SU-DHL-6 (cell line): ENCODE results near the gene TMEM86B.

Experiments used
- H2AFZ ChIP-seq: fragments of 200-600 bp; sonication (generic); 2 replicates; pipeline ENCODE4 v1.6.1; 2014; ENCODE audit warnings: low read depth, mild to moderate bottlenecking, moderate library complexity, mixed read lengths, antibody characterized with exemption, low read length; ENCODE audit not compliant: severe bottlenecking
- H3F3A ChIP-seq: fragments of 200-600 bp; shearing (Covaris generic); 2 replicates; pipeline ENCODE4 v1.6.0; 2016; ENCODE audit warnings: antibody characterized with exemption, mild to moderate bottlenecking; ENCODE audit not compliant: insufficient read depth
- H3K27ac ChIP-seq: fragments of 200-600 bp; sonication (generic); 2 replicates; pipeline ENCODE4 v1.5.1; 2016; ENCODE audit warnings: low read depth, mild to moderate bottlenecking, low read length, moderate library complexity, mixed read lengths
- H3K27me3 ChIP-seq: fragments of 200-600 bp; sonication (generic), shearing (Covaris generic); 2 replicates; pipeline ENCODE4 v1.6.0; 2014; ENCODE audit warnings: mild to moderate bottlenecking, low read length
- H3K36me3 ChIP-seq: fragments of 200-600 bp; sonication (generic); 2 replicates; pipeline ENCODE4 v1.6.1; 2014; ENCODE audit warnings: mild to moderate bottlenecking, low read length, mixed read lengths
- H3K4me2 ChIP-seq: fragments of 300-600, 200-600 bp; shearing (Covaris generic), sonication (generic); 2 replicates; pipeline ENCODE4 v1.6.0; 2014; ENCODE audit warnings: low read length, low read depth, mild to moderate bottlenecking; ENCODE audit not compliant: poor library complexity, severe bottlenecking
- H3K4me3 ChIP-seq: fragments of 200-600 bp; sonication (generic); 2 replicates; pipeline ENCODE4 v1.5.1; 2014; ENCODE audit warnings: antibody characterized with exemption, low read length, mild to moderate bottlenecking, mixed read lengths; ENCODE audit not compliant: insufficient read depth, poor library complexity, severe bottlenecking
- H3K79me2 ChIP-seq: fragments of 200-600 bp; sonication (generic); 2 replicates; pipeline ENCODE4 v1.6.1; 2014; ENCODE audit warnings: mild to moderate bottlenecking, low read length, moderate library complexity; ENCODE audit not compliant: insufficient read depth
- H3K9ac ChIP-seq: fragments of 200-600 bp; sonication (generic); 2 replicates; pipeline ENCODE4 v1.7.0; 2014; ENCODE audit warnings: mild to moderate bottlenecking, low read length
- H3K9me2 ChIP-seq: fragments of 200-600 bp; sonication (generic); replicated peaks from 2 replicates; pipeline ENCODE4 v1.6.1; 2014; ENCODE audit warnings: low read length; ENCODE audit not compliant: insufficient read depth
- H3K9me3 ChIP-seq: fragments of 200-600 bp; sonication (generic); 2 replicates; pipeline ENCODE4 v1.6.1; 2014; ENCODE audit warnings: low read length, mixed read lengths; ENCODE audit not compliant: insufficient read depth
- H4K20me1 ChIP-seq: fragments of 200-600 bp; sonication (generic); 2 replicates; pipeline ENCODE4 v1.6.1; 2014; ENCODE audit warnings: low read depth, mild to moderate bottlenecking, antibody characterized with exemption, low read length, moderate library complexity, mixed read lengths
- EZH2phosphoT487 ChIP-seq: fragments of 200-600 bp; sonication (generic), shearing (Covaris generic); conservative IDR thresholded peaks from 2 replicates; pipeline ENCODE4 v1.6.1; 2018; ENCODE audit warnings: mild to moderate bottlenecking, antibody characterized with exemption, low read length, moderate library complexity, mixed read lengths
- TF ChIP-seq, protein P1 (sequence below): fragments of 200-600 bp; sonication (generic); IDR thresholded peaks from one replicate; pipeline ENCODE4 v1.5.1; 2017; ENCODE audit warnings: antibody characterized with exemption, mild to moderate bottlenecking, low read length, moderate library complexity; ENCODE audit not compliant: insufficient read depth, poor library complexity, severe bottlenecking

The TMEM86B gene

GRCh38 chr19:55231391-55232285 lies 3.1 kb upstream of the TMEM86B start:
- Histone ChIP-seq H3K27me3 (no peaks in the 10 kb centered on the region), H3K79me2 (no peaks in the 10 kb centered on the region; the same call in 1 of the 2 replicates), H4K20me1 (no peaks in the 10 kb centered on the region), H3K9me3 (no peaks in the 10 kb centered on the region), H3K9ac (no peak overlapping the region), H3K36me3 (peaks cover 14% of the 10 kb centered on the region), H3K4me2 (no peak overlapping the region), H3K9me2 (no peaks in the 10 kb centered on the region), H3K4me3 (no peak overlapping the region), H2AFZ (no peak overlapping the region), H3F3A (no peaks in the 10 kb centered on the region), H3K27ac (no peak overlapping the region)
- TF ChIP-seq, protein P1, sequence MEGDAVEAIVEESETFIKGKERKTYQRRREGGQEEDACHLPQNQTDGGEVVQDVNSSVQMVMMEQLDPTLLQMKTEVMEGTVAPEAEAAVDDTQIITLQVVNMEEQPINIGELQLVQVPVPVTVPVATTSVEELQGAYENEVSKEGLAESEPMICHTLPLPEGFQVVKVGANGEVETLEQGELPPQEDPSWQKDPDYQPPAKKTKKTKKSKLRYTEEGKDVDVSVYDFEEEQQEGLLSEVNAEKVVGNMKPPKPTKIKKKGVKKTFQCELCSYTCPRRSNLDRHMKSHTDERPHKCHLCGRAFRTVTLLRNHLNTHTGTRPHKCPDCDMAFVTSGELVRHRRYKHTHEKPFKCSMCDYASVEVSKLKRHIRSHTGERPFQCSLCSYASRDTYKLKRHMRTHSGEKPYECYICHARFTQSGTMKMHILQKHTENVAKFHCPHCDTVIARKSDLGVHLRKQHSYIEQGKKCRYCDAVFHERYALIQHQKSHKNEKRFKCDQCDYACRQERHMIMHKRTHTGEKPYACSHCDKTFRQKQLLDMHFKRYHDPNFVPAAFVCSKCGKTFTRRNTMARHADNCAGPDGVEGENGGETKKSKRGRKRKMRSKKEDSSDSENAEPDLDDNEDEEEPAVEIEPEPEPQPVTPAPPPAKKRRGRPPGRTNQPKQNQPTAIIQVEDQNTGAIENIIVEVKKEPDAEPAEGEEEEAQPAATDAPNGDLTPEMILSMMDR: no peak
- TF ChIP-seq EZH2phosphoT487: no peak

GRCh38 chr19:55230780-55231179 lies 2.2 kb upstream of the TMEM86B start:
- H4K20me1 ChIP-seq: no peaks in the 10 kb centered on the region; the same call in 1 of the 2 replicates
- H3K9ac ChIP-seq: no peak overlapping the region
- no peak for TF ChIP-seq EZH2phosphoT487
- TF ChIP-seq, protein P1: no peak
- H3K9me2 ChIP-seq: no peaks in the 10 kb centered on the region
- no peaks in the 10 kb centered on the region; the same call in 1 of the 2 replicates for H3K79me2 ChIP-seq
- H3K36me3 ChIP-seq: peaks cover 9% of the 10 kb centered on the region; the same call in 1 of the 2 replicates
- H3K4me2 ChIP-seq: no peak overlapping the region
- H3K27ac ChIP-seq: no peak overlapping the region
- H3K4me3 ChIP-seq: no peak overlapping the region
- H3K27me3 ChIP-seq: no peaks in the 10 kb centered on the region
- no peak overlapping the region for H2AFZ ChIP-seq
- no peaks in the 10 kb centered on the region for H3K9me3 ChIP-seq
- no peaks in the 10 kb centered on the region for H3F3A ChIP-seq

- no peaks in the 10 kb centered on the region for H3K9me3 ChIP-seq
- no peaks in the 10 kb centered on the region for H3K27me3 ChIP-seq
- H3K4me3 ChIP-seq: no peak overlapping the region
- H3K79me2 ChIP-seq: no peaks in the 10 kb centered on the region; the same call in 1 of the 2 replicates
- peaks cover 9% of the 10 kb centered on the region; the same call in 1 of the 2 replicates for H3K36me3 ChIP-seq
- no peak for TF ChIP-seq EZH2phosphoT487
- TF ChIP-seq, protein P1: no peak
- no peaks in the 10 kb centered on the region for H3F3A ChIP-seq
- no peaks in the 10 kb centered on the region; the same call in 1 of the 2 replicates for H4K20me1 ChIP-seq
- H2AFZ ChIP-seq: no peak overlapping the region
- H3K27ac ChIP-seq: no peak overlapping the region
- H3K4me2 ChIP-seq: no peak overlapping the region
- H3K9ac ChIP-seq: no peak overlapping the region
- no peaks in the 10 kb centered on the region for H3K9me2 ChIP-seq
These were observed 1.8 kb upstream of the TMEM86B start for GRCh38 chr19:55230329-55230728.
